HPDE6-E6E7 (cell line): ENCODE results near the gene CTNNA1.
"Not testable (repeated sequence)": the region's sequence is repeated elsewhere in the genome, so short reads cannot be mapped to it uniquely, and the experiment has no call there.

Experiments used
- DNase-seq: peaks from one replicate; pipeline ENCODE4 v3.0.0; 2011; ENCODE audit warnings: missing footprints; ENCODE audit errors: extremely low spot score

CTNNA1 gene

DNA sequence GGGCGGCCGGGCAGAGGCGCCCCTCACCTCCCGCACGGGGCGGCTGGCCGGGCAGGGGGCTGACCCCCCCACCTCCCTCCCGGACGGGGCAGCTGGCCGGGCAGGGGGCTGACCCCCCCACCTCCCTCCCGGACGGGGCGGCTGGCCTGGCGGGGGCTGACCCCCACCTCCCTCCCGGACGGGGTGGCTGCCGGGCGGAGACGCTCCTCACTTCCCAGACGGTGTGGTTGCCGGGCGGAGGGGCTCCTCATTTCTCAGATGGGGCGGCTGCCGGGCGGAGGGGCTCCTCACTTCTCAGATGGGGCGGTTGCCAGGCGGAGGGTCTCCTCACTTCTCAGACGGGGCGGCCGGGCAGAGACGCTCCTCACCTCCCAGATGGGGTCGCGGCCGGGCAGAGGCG lies 57.6 kb downstream of the CTNNA1 start:
- not testable (repeated sequence) for DNase-seq

DNA sequence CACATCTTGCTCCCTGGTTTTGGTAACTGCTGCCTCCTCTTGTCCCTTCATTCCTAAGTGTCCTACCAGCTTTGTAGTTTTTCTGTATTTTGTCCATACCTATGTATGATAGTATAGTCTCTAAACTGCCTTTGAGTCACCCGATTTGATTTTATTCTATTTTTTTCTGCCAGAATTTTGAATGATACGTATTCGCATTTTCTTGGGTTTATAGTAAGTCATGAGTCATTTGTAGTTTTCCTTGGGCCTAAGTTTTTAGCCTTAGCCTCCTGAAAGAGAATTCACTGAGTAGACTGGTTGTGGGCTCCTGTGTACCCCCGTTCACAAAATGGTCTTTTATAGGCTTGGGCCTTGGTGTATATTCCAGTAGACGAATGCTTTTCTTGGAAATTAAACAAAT lies 62.3 kb downstream of the CTNNA1 start:
- no peak for DNase-seq

DNA sequence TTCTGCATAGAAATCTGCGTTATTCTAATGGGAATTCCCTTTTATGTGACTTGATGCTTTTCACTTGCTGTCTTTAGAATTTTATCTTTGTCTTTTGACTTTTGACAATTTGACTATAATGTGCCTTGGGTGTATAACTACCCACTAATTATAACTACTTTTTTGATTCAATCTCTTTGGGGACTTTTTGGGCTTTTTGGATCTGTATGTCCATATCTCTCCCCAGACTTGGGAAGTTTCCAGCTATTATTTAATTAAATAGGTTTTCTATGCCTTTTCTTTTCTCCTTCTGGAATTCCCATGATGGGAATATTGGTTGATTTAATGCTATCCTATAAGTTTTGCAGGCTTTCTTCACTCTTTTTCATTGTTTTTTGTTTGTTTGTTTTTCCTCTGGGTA lies 64.0 kb downstream of the CTNNA1 start:
- DNase-seq = no peak

DNA sequence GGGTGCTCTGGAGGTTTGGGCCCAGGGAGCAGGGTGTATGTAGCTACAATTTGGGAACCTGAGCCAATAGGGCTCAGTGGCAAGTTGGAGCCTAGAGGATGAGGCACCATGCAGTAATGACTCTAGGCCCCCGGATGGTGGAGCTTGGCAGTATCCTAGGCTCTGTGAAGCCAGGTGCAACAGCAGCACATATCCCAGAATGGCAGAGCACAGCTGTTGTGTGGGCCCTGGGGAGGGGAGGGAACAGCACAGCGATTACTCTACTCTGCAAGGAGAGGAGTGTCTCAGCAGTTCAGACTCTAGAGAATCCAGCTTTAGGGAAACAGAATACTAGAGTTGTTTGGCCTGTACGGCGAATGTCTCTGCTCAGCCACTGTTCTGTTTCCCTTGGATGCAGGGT lies 65.9 kb downstream of the CTNNA1 start:
- no peak for DNase-seq

DNA sequence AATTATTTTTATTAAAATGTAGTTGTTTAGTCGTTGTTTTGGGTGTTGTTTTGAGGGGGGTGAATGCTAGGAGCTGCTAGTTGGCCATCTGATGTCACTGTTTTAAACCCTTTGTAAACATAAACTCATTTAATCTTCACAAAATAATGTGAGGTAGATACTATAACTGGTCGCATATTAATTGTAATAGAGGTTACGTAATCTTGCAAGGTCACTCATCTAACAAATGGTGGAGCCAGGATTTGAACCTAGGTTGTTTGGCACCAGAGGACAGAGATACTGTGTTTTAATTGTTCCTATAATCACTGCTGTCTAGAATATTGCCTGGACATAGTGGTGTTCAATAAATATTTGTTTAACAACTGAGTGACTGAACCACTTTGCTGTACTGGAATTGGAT lies 67.5 kb downstream of the CTNNA1 start:
- no peak for DNase-seq

DNA sequence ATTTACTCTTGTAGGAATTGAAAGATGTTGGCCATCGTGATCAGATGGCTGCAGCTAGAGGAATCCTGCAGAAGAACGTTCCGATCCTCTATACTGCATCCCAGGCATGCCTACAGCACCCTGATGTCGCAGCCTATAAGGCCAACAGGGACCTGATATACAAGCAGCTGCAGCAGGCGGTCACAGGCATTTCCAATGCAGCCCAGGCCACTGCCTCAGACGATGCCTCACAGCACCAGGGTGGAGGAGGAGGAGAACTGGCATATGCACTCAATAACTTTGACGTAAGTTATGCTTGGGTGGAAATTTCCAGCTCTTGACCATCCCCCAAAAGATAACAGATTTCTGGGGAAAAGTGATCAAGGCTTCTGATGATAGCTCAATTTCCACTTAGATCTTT lies 71.3 kb downstream of the CTNNA1 start:
- no peak for DNase-seq

DNA sequence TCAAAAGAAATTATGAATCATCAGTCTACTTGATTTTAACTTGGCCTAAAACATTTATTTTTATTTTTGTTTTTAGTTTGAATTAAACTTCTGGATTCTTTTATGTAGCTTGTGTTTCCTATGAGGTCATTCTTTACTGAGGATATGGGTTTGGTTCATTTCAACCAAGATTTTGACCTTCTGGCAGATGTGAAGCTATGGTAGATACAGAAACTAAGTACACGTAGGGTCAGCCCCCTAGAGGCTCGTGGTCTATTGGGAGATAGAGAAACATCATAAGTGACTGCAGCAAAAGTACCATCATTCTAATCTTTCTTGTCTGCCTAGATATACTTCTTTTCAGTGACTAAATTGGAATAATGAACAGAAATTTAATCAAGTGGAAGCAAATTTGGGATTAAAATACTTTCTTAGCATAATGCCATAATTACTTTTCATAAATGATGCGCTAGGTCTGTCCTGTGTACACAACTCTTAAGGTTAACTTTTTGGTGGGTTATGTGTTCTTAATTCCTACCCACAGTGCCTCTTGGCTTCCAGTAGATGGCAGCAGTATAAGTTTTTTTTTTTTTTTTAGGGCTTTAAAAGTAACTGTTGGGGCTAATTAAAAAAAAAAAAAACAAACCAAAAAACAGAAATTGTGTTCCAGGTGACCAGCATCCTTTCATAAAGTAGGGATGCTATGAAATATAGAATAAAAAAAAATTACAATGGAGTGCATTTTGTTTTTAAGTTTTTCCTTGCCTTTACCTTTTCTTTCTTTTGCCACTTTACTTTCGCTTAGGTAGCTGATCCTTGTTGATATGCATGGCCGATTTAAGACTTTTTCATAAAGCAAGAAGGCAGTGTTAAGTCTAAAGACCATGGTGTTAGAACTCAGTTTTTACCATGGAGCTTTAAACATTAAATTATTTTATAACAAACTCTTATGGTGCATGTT lies 72.0 kb downstream of the CTNNA1 start:
- DNase-seq = no peak

DNA sequence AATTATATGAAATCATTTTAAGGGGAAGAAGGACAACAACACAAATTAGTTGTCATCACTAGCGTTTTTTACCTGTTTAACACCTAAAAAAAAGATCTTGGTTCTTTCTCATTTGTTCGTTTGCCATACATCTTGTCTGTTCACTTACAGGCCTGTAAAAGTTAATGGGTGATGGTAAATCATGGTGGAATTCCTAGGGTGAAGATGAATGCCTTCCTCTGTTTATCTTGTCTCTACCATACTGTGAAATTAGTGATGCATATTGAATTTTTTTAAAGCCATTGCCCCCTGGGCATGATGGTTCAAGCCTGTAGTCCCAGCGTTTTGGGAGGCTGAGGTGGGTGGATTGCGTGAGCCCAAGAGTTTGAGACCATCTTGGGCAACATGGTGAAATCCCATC lies 75.3 kb downstream of the CTNNA1 start:
- DNase-seq = no peak

DNA sequence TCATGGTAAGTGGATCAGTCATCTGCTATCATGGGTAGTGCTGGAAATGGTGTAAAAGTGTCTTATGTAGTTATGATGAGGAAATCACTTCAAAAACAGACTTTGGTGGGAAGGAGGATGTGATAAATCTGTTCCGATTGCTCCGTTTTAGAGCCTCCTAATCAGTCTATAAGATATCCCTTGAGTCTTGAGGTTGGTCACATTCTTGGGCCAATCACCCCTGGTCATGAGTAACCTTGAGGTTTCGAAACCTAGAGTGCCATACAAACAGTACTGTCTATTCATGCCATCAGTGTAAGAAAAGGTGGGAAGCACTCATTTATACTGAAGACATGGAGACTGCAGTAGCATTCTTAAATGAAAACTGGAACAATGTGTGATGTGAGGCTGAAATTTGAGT lies 76.1 kb downstream of the CTNNA1 start:
- DNase-seq = no peak

DNA sequence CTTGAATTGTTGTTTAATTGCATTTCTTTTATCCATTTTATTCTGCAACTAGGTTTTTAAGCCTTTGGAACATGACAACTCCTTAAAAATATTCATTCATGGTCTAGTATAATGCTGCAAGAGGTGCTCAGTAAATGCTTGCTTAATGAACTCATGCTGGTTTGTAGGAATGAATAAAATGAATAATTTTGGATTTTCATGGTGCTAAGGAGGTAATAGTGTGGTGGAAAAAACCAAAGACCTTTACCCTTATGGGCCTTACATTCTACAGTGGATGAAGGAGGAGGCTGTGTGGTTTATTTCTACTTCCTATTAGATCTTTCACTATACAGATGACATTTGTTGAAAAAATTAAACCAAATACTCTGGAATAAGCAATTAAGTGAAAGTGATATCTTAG lies 78.5 kb downstream of the CTNNA1 start:
- DNase-seq = no peak

DNA sequence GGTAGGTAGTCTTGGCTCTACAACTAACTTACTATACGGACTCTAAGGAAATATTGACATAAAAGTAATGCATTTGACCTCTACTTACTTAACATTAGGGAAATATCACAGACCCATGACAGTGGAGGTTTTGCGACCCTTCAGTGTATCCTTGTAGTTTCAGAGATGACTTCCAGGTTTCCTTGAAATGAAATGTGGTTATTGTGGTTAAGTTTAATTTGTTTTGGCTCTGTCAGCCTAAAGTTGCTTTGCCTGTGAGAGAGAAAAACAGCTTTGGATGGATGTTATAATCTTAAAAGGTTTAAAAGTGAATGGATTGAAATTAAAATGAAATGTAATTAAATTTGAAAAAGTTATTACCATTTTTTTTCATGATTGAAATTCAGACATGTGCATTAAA lies 79.0 kb downstream of the CTNNA1 start:
- DNase-seq = no peak

DNA sequence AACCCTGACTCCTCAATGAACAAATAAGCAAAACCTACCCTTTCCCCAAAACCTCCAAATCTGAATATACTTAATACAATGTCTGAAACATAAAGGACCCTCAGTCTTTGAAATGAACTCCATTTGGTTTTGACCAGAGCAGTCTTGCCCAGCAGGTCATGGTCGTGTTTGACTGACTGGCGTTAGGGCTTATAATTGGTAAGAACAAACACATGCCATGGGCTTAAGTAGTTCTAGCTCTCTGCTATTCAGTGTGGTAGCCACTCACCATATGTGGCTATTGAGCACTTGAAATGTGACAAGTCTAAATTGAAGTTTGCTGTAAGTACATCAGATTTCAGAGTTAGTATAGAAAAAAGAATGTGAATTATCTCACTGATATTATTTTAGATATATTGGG lies 79.9 kb downstream of the CTNNA1 start:
- DNase-seq = no peak

DNA sequence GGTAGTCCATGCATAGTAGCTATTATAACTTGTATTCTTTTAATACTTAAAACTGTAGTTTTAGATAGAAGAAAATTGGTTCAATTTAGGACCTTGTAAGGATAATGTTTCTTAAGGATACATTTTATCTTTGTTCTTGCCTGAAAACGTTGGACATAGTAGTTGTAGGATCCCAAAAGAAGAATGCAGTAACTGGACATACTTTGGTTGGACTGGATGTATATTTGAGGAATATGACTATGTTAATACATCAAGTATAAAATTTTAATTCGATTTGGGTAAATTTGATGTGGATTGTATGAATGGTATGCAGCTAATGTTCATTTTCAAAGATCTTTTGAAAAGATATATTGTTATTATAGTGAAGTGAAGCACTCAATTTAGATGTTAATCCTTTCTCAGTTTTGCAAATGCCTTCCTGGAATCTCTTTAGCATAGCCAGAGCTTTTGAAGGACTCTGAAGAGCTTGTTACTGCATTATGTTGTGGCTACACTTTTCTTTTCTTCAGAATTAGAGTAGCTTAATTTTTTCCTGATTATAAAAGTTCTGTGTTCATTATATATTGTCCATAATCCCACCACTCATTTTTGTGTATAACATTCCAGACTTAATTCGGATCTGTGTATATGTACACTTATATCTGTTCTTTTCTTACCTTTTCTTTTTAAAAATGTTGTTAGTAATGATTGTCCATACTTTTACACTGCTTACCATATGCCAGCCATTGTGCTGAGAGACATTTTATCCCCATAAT lies 80.7 kb downstream of the CTNNA1 start:
- no peak for DNase-seq

DNA sequence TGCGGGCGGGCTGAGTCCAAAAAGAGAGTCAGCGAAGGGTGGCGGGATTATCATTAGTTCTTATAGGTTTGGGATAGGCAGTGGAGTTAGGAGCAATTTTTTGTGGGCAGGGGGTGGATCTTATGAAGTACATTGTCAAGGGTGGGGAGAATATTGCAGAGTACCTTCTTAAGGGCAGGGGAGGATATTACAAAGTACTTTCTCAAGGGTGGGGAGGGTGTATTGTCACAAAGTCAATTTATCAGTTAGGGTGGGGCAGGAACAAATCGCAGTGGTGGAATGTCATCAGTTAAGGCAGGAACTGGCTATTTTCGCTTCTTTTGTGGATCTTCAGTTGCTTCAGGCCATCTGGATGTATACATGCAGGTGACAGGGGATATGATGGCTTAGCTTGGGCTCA lies 81.6 kb downstream of the CTNNA1 start:
- DNase-seq = not testable (repeated sequence)

DNA sequence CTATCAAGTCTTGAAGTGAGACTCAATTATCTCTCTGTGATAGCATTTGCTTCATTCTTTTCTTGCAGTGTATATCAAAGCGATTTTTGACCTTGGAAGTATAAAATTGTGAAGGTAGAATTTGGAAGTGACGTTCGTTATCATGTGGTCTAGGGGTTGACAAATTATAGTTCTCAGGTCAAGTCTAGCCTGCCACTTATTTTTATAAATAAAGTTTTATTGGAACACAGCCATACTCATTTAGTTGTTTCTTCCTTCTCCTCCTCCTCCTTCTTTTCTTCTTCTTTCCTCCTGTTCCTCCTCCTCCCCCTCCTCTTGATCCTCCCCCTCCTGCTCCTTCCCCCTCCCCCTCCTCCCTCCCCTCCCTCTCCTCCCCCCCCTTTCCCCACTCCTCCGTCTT lies 83.9 kb downstream of the CTNNA1 start:
- DNase-seq = no peak

DNA sequence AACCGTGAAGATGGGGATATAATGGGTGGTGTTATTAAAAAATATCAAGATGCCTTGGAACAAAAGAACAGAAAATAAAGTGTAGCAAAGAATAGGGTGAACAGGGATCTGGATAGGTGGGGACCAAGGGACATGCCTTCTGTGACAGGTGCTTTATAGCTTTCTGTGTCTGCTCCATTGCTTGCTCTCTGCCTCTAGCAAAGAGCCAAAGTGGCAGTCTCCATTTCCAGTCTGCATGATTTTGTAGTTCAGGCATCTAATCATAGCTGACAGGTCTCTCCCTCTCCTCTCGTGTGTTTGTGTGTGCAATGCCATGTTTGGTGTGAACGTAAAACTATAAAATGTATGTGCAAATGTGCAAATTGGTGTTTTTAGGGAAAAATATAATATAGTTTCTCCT lies 86.9 kb downstream of the CTNNA1 start:
- DNase-seq = no peak

DNA sequence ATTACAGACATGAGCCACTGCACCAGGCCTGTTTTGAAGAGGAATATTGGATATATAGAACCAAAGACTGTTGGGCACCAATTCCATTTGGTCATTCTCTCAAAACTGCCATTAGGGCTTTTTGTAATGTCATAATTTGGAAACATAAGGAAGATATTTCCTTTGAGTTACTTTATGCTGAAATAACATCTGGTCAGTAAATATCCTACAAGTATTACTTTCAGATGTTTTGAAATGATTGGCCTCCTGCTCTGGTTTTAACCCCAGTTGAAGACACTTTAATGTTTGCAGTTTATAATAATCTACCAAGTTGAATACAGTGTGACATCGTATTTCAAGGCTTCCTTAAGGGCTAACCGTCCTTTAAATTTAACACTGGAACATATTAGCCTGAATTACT lies 88.3 kb downstream of the CTNNA1 start:
- DNase-seq = no peak

DNA sequence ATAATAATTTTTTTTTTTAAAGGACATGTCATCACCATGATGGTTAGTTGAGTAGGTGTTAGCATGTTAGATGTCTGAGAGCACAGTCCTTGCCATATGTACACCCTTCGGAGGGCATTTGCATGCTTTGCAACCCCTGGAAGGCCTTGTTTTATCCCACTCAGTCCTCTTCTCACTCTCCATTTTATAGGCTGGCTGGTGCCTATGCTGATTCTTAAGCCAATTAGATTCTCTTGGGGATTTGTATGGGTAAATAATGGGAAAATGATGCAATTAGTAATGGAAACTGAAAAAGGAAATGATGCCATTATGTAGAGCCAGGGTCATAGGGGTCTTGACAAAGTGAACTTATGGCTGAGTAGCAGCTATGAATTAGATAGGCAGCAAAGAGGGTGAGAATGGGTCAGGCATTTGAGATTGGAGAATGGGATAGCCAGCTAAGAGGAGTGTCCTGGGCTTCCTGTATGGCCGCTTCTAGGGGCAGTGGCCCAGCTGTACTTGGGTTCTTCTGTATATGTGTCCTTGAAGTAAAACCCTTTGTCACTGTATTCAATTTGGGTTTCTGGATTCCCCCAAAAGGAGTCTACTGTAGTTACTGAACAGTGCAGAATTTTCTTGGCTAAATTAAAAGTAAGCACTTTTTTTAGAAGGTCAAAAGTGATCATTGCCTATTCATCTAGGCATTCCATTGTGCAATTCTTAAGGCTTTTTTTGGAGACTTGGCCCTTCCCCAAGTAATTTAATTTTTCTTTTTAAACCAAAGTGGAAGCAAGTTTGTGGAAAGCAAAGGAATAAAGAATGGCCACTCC lies 90.3 kb downstream of the CTNNA1 start:
- DNase-seq = no peak

DNA sequence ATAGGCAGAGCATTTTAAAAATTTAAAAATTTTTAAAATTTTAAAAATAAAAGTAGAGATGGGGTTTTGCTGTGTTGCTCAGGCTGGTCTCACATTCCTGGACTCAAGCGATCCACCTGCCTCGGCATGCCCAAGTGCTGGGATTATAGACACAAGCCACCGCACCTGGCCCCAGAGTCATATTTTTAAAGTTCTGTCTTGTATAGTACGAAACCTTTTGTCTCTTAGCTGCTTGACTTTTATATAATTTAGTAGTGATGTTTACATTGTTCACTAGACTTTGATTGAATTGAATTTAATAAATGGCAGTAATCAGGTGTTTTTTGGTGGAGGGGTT lies 90.9 kb downstream of the CTNNA1 start:
- DNase-seq = no peak

DNA sequence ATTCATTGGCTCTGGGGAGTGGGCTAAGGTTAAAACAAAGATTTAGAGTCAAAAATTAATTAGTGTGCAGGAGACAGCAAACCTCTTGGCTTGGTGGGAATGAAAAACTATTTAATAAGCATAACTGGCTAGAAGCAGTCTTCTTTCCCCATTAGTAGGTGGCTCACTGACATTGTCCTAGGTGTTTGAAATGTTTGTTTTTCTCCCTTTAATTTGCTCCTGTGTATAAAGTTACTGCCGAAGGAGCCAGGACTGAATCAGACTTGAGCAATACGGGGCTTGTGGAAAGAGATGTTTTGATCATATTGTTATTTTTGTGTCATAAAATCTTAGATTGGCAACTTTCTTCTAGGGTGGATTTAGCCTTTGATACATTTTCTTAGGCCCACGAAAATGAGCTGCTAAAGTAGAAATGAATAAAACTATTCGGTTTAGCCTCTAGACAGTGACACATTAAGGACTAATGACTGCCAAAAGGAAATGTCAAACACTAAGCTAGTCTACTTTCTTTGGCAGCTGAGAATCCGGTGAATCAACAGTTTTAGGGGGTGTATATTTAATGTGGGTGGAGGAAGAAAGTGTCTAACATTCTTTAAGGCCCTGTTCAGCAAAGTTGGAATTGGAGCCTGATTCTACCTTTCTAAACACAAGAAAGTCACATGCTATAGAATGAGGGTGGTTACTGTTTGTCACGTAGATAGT lies 91.7 kb downstream of the CTNNA1 start:
- DNase-seq = peak; percentile 29

DNA sequence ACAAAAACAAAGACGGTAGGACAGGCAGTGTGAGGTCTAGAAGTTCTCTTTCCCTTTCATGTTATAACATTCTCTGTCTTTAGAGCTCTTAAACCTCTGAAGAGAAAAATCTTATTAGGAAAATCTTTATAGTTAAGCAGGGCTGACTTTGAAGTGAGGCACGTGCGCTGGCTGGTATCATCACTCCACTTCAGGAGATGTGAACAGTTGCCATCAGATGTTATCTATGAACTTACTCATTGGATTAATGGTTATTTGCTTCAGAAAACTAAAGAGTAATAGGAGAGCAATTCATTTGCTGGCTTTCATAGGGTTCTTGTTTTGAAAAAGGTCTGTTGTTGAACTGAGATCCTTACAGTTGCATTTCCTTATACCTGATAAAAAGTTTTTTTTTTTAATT lies 96.2 kb downstream of the CTNNA1 start:
- no peak for DNase-seq

DNA sequence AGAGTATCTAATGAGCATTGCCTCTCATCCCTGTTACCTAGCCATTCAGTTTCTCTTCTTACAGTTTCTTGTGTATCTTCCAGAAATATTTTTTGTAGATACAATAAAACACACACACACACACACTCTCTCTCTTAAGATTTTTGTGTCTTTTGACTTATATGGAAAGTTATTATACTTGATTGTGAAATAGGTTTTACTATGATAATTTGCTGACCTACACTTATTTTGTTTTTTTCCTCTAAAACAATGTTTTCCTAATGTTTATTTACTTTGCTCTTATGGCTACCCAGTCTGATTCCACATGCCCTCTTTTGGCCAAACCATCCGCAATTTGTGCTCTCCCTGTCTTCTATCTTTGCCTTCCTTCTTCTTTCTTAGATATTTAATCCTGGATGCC lies 96.7 kb downstream of the CTNNA1 start:
- DNase-seq = no peak
